Measurements from ENCODE around the gene ZNF235. TPM values are rescaled to one million over a fixed set of nuclear protein-coding genes. Genes with fewer than 3 reads are reported as not detected.
A peak's percentile ranks its signal among the peaks of the same experiment; 100 is the strongest.

The ZNF235 gene
- total RNA-seq, 6 donors from 2014 or later: 3.0 to 16.8 (median 8.3) TPM

DNA sequence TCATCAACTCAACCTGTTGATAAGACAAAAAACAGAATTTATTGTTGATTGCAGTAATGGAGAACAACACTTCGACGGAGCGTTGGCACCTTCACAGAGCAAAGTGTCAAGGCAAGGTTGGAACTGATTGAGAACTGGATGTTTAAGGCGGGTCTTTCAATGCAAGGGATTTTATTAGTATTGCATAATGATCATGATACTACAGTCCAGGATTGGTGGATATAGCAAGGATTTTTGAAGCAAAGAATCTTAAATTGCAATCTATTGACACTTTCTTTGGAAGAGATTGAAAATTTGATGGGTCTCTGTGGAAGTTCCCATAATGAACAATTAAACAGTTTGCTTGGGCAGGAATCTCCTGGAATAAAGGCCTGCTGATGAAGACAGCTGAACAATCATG, 632 bp upstream of the ZNF235 start:
- WGBS, 2 donors: 88 to 98% methylated on average over 4 of the region's 4 CpGs
- no peaks in the 10 kb centered on the region for H3K27me3 ChIP-seq
- peaks cover 6 to 39% (median 16%) of the 10 kb centered on the region in 4 donors for H3K9me3 ChIP-seq
- H3K36me3 ChIP-seq: peaks cover 0 to 19% (median 9%) of the 10 kb centered on the region in 4 donors
- H3K4me3 ChIP-seq: peak overlapping the region in 2 of 4 donors; percentile 87 to 88
- peaks cover 8 to 13% (median 11%) of the 10 kb centered on the region in 4 donors for H3K4me1 ChIP-seq
- DNase-seq (no peak), ATAC-seq (ENCODE audit: low FRiP score in 2 of 2) (no peak)
- no peak for TF ChIP-seq POLR2AphosphoS5 (IDR thresholded peaks at IDR 0.05)
- no peak for TF ChIP-seq EP300 (IDR thresholded peaks at IDR 0.05)
- no peak for TF ChIP-seq POLR2A (IDR thresholded peaks at IDR 0.05)
- TF ChIP-seq CTCF (IDR thresholded peaks at IDR 0.05): no peak
- no peak overlapping the region for H3K27ac ChIP-seq

- TF ChIP-seq POLR2A (IDR thresholded peaks at IDR 0.05) (no peak), EP300 (IDR thresholded peaks at IDR 0.05) (no peak), POLR2AphosphoS5 (IDR thresholded peaks at IDR 0.05) (no peak), CTCF (IDR thresholded peaks at IDR 0.05) (no peak)
- H3K27ac ChIP-seq: peak overlapping the region; percentile 62 to 88 (median 78)
- ATAC-seq (ENCODE audit: low FRiP score in 2 of 2): peak in 1 of 2 donors; percentile 29
- H3K9me3 ChIP-seq: peaks cover 5 to 29% (median 10%) of the 10 kb centered on the region in 4 donors
- peak overlapping the region; percentile 40 to 88 (median 86) for H3K4me3 ChIP-seq
- peaks cover 8 to 13% (median 11%) of the 10 kb centered on the region in 4 donors for H3K4me1 ChIP-seq
- WGBS, 2 donors: 6 to 7% methylated on average over 11 of the region's 11 CpGs
- H3K27me3 ChIP-seq: no peaks in the 10 kb centered on the region
- no peak for DNase-seq
- peaks cover 2 to 33% (median 21%) of the 10 kb centered on the region in 4 donors for H3K36me3 ChIP-seq
Measured at GRCh38 chr19:44303976-44304568, 753 bp downstream of the ZNF235 start.

- no peaks in the 10 kb centered on the region for H3K27me3 ChIP-seq
- H3K4me3 ChIP-seq: no peak overlapping the region
- H3K27ac ChIP-seq: no peak overlapping the region
- DNase-seq: no peak
- ATAC-seq (ENCODE audit: low FRiP score in 2 of 2): no peak
- peaks cover 10 to 40% (median 29%) of the 10 kb centered on the region in 4 donors for H3K36me3 ChIP-seq
- no peak for TF ChIP-seq CTCF (IDR thresholded peaks at IDR 0.05)
- TF ChIP-seq POLR2AphosphoS5 (IDR thresholded peaks at IDR 0.05): no peak
- TF ChIP-seq EP300 (IDR thresholded peaks at IDR 0.05): no peak
- TF ChIP-seq POLR2A (IDR thresholded peaks at IDR 0.05): no peak
- 74% methylated on average over 4 of the region's 4 CpGs for WGBS, 2 donors
- H3K4me1 ChIP-seq: peaks cover 8 to 13% (median 11%) of the 10 kb centered on the region in 4 donors
- peaks cover 0 to 23% (median 7%) of the 10 kb centered on the region in 4 donors for H3K9me3 ChIP-seq
Measured at GRCh38 chr19:44303320-44303719, 1.5 kb downstream of the ZNF235 start.

DNA sequence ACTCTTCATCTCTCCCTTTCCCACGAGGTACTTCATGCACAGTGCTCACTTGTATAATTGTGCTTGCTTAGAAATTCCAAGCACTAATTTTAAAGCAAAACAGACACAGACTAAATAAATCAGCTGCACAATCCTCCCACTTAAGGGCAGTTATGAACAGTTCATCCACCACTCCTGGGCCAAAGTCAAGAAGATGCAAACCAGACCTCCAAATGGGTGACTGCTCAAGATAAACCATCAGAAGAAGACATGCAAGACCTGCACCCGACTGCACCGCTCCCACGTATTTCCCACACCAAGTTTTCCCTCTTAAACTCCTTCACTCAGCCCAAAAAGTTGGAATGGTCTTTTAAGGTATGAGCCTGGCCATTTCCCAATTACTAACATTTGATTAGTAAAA, 19.9 kb downstream of the ZNF235 start:
- peaks cover 71 to 96% (median 90%) of the 10 kb centered on the region in 4 donors for H3K9me3 ChIP-seq
- no peaks in the 10 kb centered on the region for H3K4me1 ChIP-seq
- ATAC-seq (ENCODE audit: low FRiP score in 2 of 2) (no peak), DNase-seq (no peak)
- TF ChIP-seq CTCF (IDR thresholded peaks at IDR 0.05): no peak
- no peak for TF ChIP-seq EP300 (IDR thresholded peaks at IDR 0.05)
- TF ChIP-seq POLR2A (IDR thresholded peaks at IDR 0.05): no peak
- no peak for TF ChIP-seq POLR2AphosphoS5 (IDR thresholded peaks at IDR 0.05)
- no peaks in the 10 kb centered on the region for H3K27me3 ChIP-seq
- H3K4me3 ChIP-seq: no peak overlapping the region
- no peak overlapping the region for H3K27ac ChIP-seq
- H3K36me3 ChIP-seq: peaks cover 12 to 34% (median 32%) of the 10 kb centered on the region in 4 donors
- WGBS, 2 donors: 88 to 93% methylated on average over 4 of the region's 4 CpGs

- Histone ChIP-seq H3K4me3 (no peak overlapping the region), H3K4me1 (no peaks in the 10 kb centered on the region), H3K9me3 (peaks cover 59 to 94% (median 79%) of the 10 kb centered on the region in 4 donors), H3K27ac (no peak overlapping the region), H3K27me3 (no peaks in the 10 kb centered on the region), H3K36me3 (peaks cover 1 to 13% (median 11%) of the 10 kb centered on the region in 4 donors)
- DNase-seq (no peak), ATAC-seq (ENCODE audit: low FRiP score in 2 of 2) (no peak)
- TF ChIP-seq EP300 (IDR thresholded peaks at IDR 0.05) (no peak), POLR2AphosphoS5 (IDR thresholded peaks at IDR 0.05) (no peak), POLR2A (IDR thresholded peaks at IDR 0.05) (no peak), CTCF (IDR thresholded peaks at IDR 0.05) (no peak)
- 78 to 81% methylated on average over 3 of the region's 3 CpGs for WGBS, 2 donors
Measured at GRCh38 chr19:44282846-44283245, 22.0 kb downstream of the ZNF235 start.

Data from upper lobe of left lung (tissue), 6 donors.